Spleen (tissue), 11 donors: Measurements from ENCODE around the gene GUK1. TPM values are rescaled to one million over a fixed set of nuclear protein-coding genes. Genes with fewer than 3 reads are reported as not detected.

Source experiments
- DNase-seq: peaks from one replicate; pipeline ENCODE4 v3.0.0-alpha.2; 2020
- H3K27ac ChIP-seq, 8 donors: fragments of 200-600 bp; sonication (generic) in 7 of 8; 1 replicate in 4 of 8; 2 replicates in 4 of 8; pipeline versions ENCODE4 v1.5.0 to v1.8.0; 2016 to 2021; ENCODE audit warnings: inconsistent platforms in 4 of 8, mild to moderate bottlenecking in 4 of 8, moderate library complexity in 1 of 8
- H3K27me3 ChIP-seq, 7 donors: fragments of 200-600 bp; sonication (generic) in 6 of 7; replicated peaks in 1 of 7; 1 replicate in 4 of 7; 2 replicates in 3 of 7; pipeline versions ENCODE4 v1.5.0 to v1.8.0; 2016 to 2021; ENCODE audit warnings: inconsistent platforms in 3 of 7, mild to moderate bottlenecking in 1 of 7
- H3K36me3 ChIP-seq, 6 donors: fragments of 200-600 bp; sonication (generic) in 5 of 6; 1 replicate in 4 of 6; 2 replicates in 2 of 6; pipeline versions ENCODE4 v1.5.0 to v1.8.0; 2016 to 2021; ENCODE audit warnings: inconsistent platforms in 2 of 6
- H3K4me1 ChIP-seq, 6 donors: fragments of 200-600 bp; sonication (generic) in 5 of 6; 1 replicate in 3 of 6; 2 replicates in 3 of 6; pipeline versions ENCODE4 v1.5.0 to v1.8.0; 2016 to 2021; ENCODE audit warnings: inconsistent platforms in 3 of 6
- H3K4me3 ChIP-seq, 8 donors: fragments of 200-600 bp; sonication (generic) in 7 of 8; 1 replicate in 4 of 8; 2 replicates in 4 of 8; pipeline versions ENCODE4 v1.5.0 to v1.8.0; 2016 to 2021; ENCODE audit warnings: inconsistent platforms in 4 of 8, mild to moderate bottlenecking in 4 of 8, moderate library complexity in 2 of 8
- H3K9me3 ChIP-seq, 8 donors: fragments of 200-600 bp; sonication (generic) in 7 of 8; 1 replicate in 4 of 8; 2 replicates in 4 of 8; pipeline versions ENCODE4 v1.5.0 to v1.8.0; 2016 to 2021; ENCODE audit warnings: inconsistent platforms in 4 of 8
- POLR2A ChIP-seq, 3 donors: fragments of 450-650 bp; IDR thresholded peaks; one replicate each; pipeline ENCODE4 v1.5.1; 2017; ENCODE audit warnings: antibody characterized with exemption in 3 of 3, mild to moderate bottlenecking in 1 of 3
- POLR2AphosphoS5 ChIP-seq, 3 donors: sonication (generic); formaldehyde crosslinking; IDR thresholded peaks; one replicate each; pipeline ENCODE4 v1.5.1; 2017; ENCODE audit warnings: antibody characterized with exemption in 3 of 3
- WGBS, 5 donors: extraction: QIAGEN DNeasy Blood & Tissue Kit in 3 of 5; methylation state at CpG; one replicate each; pipeline versions ENCODE4 v1.1.5 to v1.1.7; 2013 to 2018; 5-methylcytosine and 5-hydroxymethylcytosine counted together
- intact Hi-C: fragments of 100-400 bp; cut with DNase I; formaldehyde crosslinking; loops from one replicate; pipeline ENCODE4 v1.15.0; 2023; ENCODE audit warnings: low total_unique reads
- polyA plus RNA-seq, 3 donors: library from polyadenylated mRNA; stranded (reverse); fragments of 200-250 nt; gene quantifications; one replicate each; pipeline ENCODE4 v1.2.1, GENCODE V29; 2013
- total RNA-seq, 7 donors: library from RNA; depleted of rRNA in 3 of 7; stranded (reverse); fragments of >200 nt in 3 of 7; fragmentation: NEBNext Ultra II Directional in 4 of 7; extraction: Animal tissue kit (Norgen Biotek cat#: 25700) in 4 of 7; gene quantifications; one replicate each; pipeline versions ENCODE4 v1.1.0 to v1.2.1, GENCODE V29; 2016 to 2021
- TF ChIP-seq, protein P1 (sequence below), 11 experiments: fragments of 200-600 bp in 7 of 11; fragments of 450-650 bp in 4 of 11; sonication (generic) in 4 of 11; IDR thresholded peaks in 8 of 11; conservative IDR thresholded peaks in 3 of 11; 1 replicate in 7 of 11; 2 replicates in 4 of 11; pipeline versions ENCODE4 v1.4.0 to v1.8.0; 2016 to 2021; ENCODE audit warnings: antibody characterized with exemption in 11 of 11, inconsistent platforms in 4 of 11, mild to moderate bottlenecking in 1 of 11
- donor health status: healthy with polysubstance abuse.
- donor health status: DM: no; HTN: no; CAD: no; lungs with moderate emphysema.
- donor health status: DM: no; HTN: no; CAD: no.
- donor health status: Bipolar disorder and iron deficiency.
- donor health status: healthy.
- donor health status: DM: no; HTN: no; CAD: no.
- donor health status: DM: yes; HTN: yes; CAD: no.

The GUK1 gene
- total and polyA plus RNA-seq, 10 donors = 167 to 499 (median 199) TPM

DNA sequence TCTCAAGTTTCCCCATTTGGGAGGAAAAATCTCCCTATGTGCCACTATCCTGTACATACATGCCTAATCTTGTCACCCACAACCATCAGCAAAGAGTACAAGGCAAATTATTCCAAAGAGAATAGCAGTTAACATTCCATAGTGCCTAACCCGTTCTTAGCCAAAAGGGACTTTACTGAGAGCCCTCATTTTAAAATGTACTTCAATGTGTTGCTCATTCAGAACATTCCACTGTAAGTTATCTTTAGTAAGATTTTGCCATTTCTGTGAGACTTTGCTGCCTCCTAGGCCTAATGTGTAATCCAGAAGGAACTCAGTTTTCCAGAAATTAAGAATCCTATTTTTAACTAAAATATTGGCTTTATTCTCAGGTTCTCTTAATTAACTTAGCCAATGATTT is 19.7 kb upstream of the GUK1 start:
- 70 to 86% (median 82%) methylated on average over 1 of the region's 1 CpG for WGBS, 5 donors
- Histone ChIP-seq H3K27ac (no peak overlapping the region), H3K9me3 (peaks cover 0 to 16% (median 9%) of the 10 kb centered on the region in 8 donors), H3K36me3 (no peaks in the 10 kb centered on the region), H3K27me3 (no peaks in the 10 kb centered on the region), H3K4me1 (no peaks in the 10 kb centered on the region), H3K4me3 (no peak overlapping the region)
- intact Hi-C loops = loop anchor here (10.0 kb wide), 1 partner anchor 154 kb away; no protein-coding TSS in a partner anchor
- no peak for DNase-seq
- no peak for TF ChIP-seq POLR2AphosphoS5 (IDR thresholded peaks at IDR 0.05)
- TF ChIP-seq POLR2A (IDR thresholded peaks at IDR 0.05) = no peak
- TF ChIP-seq, protein P1, sequence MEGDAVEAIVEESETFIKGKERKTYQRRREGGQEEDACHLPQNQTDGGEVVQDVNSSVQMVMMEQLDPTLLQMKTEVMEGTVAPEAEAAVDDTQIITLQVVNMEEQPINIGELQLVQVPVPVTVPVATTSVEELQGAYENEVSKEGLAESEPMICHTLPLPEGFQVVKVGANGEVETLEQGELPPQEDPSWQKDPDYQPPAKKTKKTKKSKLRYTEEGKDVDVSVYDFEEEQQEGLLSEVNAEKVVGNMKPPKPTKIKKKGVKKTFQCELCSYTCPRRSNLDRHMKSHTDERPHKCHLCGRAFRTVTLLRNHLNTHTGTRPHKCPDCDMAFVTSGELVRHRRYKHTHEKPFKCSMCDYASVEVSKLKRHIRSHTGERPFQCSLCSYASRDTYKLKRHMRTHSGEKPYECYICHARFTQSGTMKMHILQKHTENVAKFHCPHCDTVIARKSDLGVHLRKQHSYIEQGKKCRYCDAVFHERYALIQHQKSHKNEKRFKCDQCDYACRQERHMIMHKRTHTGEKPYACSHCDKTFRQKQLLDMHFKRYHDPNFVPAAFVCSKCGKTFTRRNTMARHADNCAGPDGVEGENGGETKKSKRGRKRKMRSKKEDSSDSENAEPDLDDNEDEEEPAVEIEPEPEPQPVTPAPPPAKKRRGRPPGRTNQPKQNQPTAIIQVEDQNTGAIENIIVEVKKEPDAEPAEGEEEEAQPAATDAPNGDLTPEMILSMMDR (IDR thresholded peaks at IDR 0.05 in 8 of 11, conservative IDR thresholded peaks at IDR 0.05 in 3 of 11) = no peak

DNA sequence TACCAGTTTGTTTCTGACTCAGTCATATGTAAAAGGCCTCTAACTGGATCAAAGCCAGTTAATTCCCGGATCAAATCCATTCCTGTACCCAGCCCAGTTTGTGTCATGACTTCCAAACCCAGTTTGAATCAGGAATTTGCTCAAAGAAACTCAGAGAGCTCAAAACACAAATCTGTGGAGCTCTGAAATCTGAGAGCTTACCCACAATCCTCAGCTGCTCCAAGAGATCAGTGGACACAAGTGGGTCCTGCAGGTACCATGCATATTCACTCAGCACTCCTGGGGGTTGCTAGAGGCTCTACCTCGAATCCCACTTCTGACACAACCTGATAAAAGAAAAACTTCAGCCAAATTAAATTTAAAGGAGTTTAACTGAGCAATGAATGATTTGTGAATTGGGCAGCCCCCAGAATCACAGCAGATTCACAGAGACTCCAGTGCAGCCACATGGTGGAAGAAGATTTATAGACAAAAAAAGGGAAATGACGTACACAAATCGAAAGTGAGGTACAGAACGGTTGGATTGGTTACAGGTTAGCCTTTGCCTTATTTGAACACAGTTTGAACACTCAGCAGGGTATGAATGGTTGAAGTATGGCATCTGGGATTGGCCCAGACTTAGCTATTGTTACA is 19.1 kb upstream of the GUK1 start:
- Histone ChIP-seq H3K9me3 (peaks cover 0 to 16% (median 9%) of the 10 kb centered on the region in 8 donors), H3K4me3 (no peak overlapping the region), H3K36me3 (no peaks in the 10 kb centered on the region), H3K4me1 (no peaks in the 10 kb centered on the region), H3K27ac (peak overlapping the region in 1 of 8 donors; percentile 0), H3K27me3 (no peaks in the 10 kb centered on the region)
- TF ChIP-seq POLR2A (IDR thresholded peaks at IDR 0.05) = no peak
- no peak for TF ChIP-seq POLR2AphosphoS5 (IDR thresholded peaks at IDR 0.05)
- TF ChIP-seq, protein P1 (IDR thresholded peaks at IDR 0.05 in 8 of 11, conservative IDR thresholded peaks at IDR 0.05 in 3 of 11) = no peak
- DNase-seq = no peak
- intact Hi-C loops = loop anchor here (10.0 kb wide), 1 partner anchor 154 kb away; no protein-coding TSS in a partner anchor
- WGBS, 5 donors = 43 to 49% (median 47%) methylated on average over 5 of the region's 5 CpGs

DNA sequence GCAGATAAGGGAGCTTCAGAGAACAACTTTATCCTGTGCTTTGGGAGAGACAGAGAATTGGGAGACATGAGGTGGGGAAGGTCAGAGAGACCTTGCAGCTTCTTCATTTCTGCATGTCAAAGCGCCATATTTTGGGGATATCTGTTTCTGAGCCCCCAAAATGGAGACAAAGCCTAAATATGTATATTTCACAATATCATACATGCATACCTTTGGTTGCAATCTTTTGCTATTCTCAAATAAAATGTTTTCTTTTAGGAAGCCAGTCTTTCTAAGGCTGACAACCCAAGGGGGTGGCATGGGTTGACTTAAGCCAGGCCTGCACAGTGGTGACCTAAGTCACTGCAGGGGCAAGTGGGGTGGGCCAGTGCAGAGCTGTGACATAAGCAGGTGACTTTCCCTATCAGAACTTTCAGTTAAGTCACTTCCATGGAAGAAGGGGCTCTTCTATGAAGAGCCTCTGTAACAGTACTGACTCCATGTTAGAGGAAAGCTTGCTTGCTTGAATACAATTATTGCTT is 17.1 kb upstream of the GUK1 start:
- intact Hi-C loops = loop anchor here (10.0 kb wide), 1 partner anchor 152 kb away; no protein-coding TSS in a partner anchor

DNA sequence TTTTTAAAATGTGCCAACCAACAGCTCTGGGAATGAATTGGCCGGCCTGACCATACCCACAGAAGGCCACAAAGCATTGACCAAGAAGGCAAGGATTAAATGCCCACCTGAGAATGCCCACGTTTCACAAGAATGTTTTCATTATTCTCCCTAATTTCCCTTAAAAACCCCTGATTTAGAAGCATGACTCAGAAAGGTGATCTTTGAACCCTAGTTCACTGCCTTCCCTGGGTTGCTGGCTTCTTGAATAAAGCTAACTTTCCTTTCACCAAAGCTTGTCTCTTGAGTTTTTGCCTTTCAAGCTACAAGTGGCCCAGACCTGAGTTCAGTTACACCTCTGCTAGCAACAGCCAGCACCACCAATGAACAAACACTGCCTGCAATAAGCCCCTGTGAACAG is 16.6 kb upstream of the GUK1 start:
- TF ChIP-seq, protein P1 (IDR thresholded peaks at IDR 0.05 in 8 of 11, conservative IDR thresholded peaks at IDR 0.05 in 3 of 11) = no peak
- TF ChIP-seq POLR2A (IDR thresholded peaks at IDR 0.05) (no peak), POLR2AphosphoS5 (IDR thresholded peaks at IDR 0.05) (no peak)
- no peak for DNase-seq
- no peaks in the 10 kb centered on the region for H3K27me3 ChIP-seq
- no peak overlapping the region for H3K27ac ChIP-seq
- intact Hi-C loops = loop anchor here (10.0 kb wide), 1 partner anchor 151 kb away; no protein-coding TSS in a partner anchor
- no peak overlapping the region for H3K4me3 ChIP-seq
- H3K4me1 ChIP-seq = no peaks in the 10 kb centered on the region
- H3K36me3 ChIP-seq = no peaks in the 10 kb centered on the region
- 72 to 83% (median 80%) methylated on average over 2 of the region's 2 CpGs for WGBS, 5 donors
- H3K9me3 ChIP-seq = peaks cover 0 to 3% (median under 1%) of the 10 kb centered on the region in 8 donors

More for the DNA sequence above, 17.1 kb upstream of the GUK1 start:
- Histone ChIP-seq H3K4me1 (no peaks in the 10 kb centered on the region), H3K27ac (no peak overlapping the region), H3K9me3 (peaks cover 0 to 8% (median 6%) of the 10 kb centered on the region in 8 donors), H3K4me3 (no peak overlapping the region), H3K36me3 (no peaks in the 10 kb centered on the region), H3K27me3 (no peaks in the 10 kb centered on the region)
- WGBS, 5 donors = 64 to 85% (median 78%) methylated on average over 1 of the region's 1 CpG
- TF ChIP-seq, protein P1 (IDR thresholded peaks at IDR 0.05 in 8 of 11, conservative IDR thresholded peaks at IDR 0.05 in 3 of 11) = no peak
- TF ChIP-seq POLR2A (IDR thresholded peaks at IDR 0.05) = no peak
- TF ChIP-seq POLR2AphosphoS5 (IDR thresholded peaks at IDR 0.05) = no peak
- DNase-seq = no peak
